Psoas muscle (tissue), 8 donors: ENCODE measurements around the gene PACS2. TPM values are rescaled to one million over a fixed set of nuclear protein-coding genes. Genes with fewer than 3 reads are reported as not detected.
"Not testable (repeated sequence)": the region's sequence is repeated elsewhere in the genome, so short reads cannot be mapped to it uniquely, and the experiment has no call there.

Experiments used
- ATAC-seq, 4 donors: fragments of 200-7000 bp; cut with Tn5 transposase; one replicate each; pipeline ENCODE4 v1.9.1; 2020; ENCODE audit warnings: moderate library complexity in 3 of 4, mild to moderate bottlenecking in 2 of 4
- DNase-seq, 2 donors: peaks; one replicate each; pipeline ENCODE4 v3.0.0-alpha.2; 2020
- H3K27ac ChIP-seq: fragments of 200-600 bp; one replicate; pipeline ENCODE4 v1.8.0; 2022
- H3K27me3 ChIP-seq, 3 donors: fragments of 200-600 bp in 1 of 3; one replicate each; pipeline versions ENCODE4 v1.6.1 to v1.8.0; 2013 to 2022; ENCODE audit warnings: low read length in 2 of 3, mild to moderate bottlenecking in 2 of 3, moderate library complexity in 1 of 3; ENCODE audit not compliant: insufficient read depth in 3 of 3
- H3K36me3 ChIP-seq, 2 donors: fragments of 200-600 bp in 1 of 2; one replicate each; pipeline versions ENCODE4 v1.6.1 to v1.8.0; 2013 to 2022; ENCODE audit warnings: low read depth in 1 of 2, mild to moderate bottlenecking in 1 of 2, moderate library complexity in 1 of 2; ENCODE audit not compliant: insufficient read depth in 1 of 2
- H3K4me1 ChIP-seq: fragments of 200-600 bp; one replicate; pipeline ENCODE4 v1.8.0; 2022
- H3K4me3 ChIP-seq: fragments of 200-600 bp; one replicate; pipeline ENCODE4 v1.8.0; 2022; ENCODE audit warnings: mild to moderate bottlenecking
- H3K9me3 ChIP-seq: fragments of 200-600 bp; one replicate; pipeline ENCODE4 v1.8.0; 2022
- CTCF ChIP-seq: fragments of 200-600 bp; IDR thresholded peaks from one replicate; pipeline ENCODE4 v1.8.0; 2022; ENCODE audit warnings: antibody characterized with exemption
- WGBS, 3 donors: extraction: QIAGEN DNeasy Blood & Tissue Kit; methylation state at CpG; one replicate each; pipeline versions ENCODE4 v1.1.6 to v1.1.7; 2013; 5-methylcytosine and 5-hydroxymethylcytosine counted together
- intact Hi-C, 2 donors: fragments of 100-400 bp; cut with DNase I; formaldehyde crosslinking; loops; one replicate each; pipeline versions ENCODE4 v1.11.0 to v1.14.2; 2022
- polyA plus RNA-seq, 3 donors: library from polyadenylated mRNA; stranded (reverse); fragments of 200-250 nt; gene quantifications; one replicate each; pipeline ENCODE4 v1.2.3, GENCODE V29; 2013
- total RNA-seq, 4 donors: library from RNA; stranded (reverse); fragmentation: NEBNext Ultra II Directional in 2 of 4; extraction: Animal tissue kit (Norgen Biotek cat#: 25700) in 2 of 4; gene quantifications; one replicate each; pipeline versions ENCODE4 v1.2.1 to v1.2.4, GENCODE V29; 2021 to 2023
- donor health status: healthy with polysubstance abuse.
- donor health status: DM: no; HTN: no; CAD: no; lungs with moderate emphysema.
- donor health status: Bipolar disorder and iron deficiency.
- donor health status: healthy.
- donor health status: DM: yes; HTN: yes; CAD: no.
- donor health status: DM: no; HTN: no; CAD: no.
- donor health status: DM: no; HTN: no; CAD: no.
- donor health status: DM: yes; HTN: yes; CAD: no.

The PACS2 gene
- total and polyA plus RNA-seq, 7 donors, result 57.1 to 83.1 (median 72.8) TPM

- H3K27ac ChIP-seq, result peak overlapping the region; percentile 46
- no peaks in the 10 kb centered on the region for H3K27me3 ChIP-seq
- no peaks in the 10 kb centered on the region for H3K9me3 ChIP-seq
- H3K4me1 ChIP-seq, result peaks cover 88% of the 10 kb centered on the region
- ATAC-seq, result no peak
- no peak for DNase-seq
- no peaks in the 10 kb centered on the region for H3K36me3 ChIP-seq
- H3K4me3 ChIP-seq, result no peak overlapping the region
- intact Hi-C loops, result no loop called here
- 57 to 72% (median 68%) methylated on average over 10 to 11 of the region's 11 CpGs for WGBS, 3 donors
- TF ChIP-seq CTCF, result no peak
These were observed 17.9 kb downstream of the PACS2 start for GRCh38 chr14:105332350-105332874.

DNA sequence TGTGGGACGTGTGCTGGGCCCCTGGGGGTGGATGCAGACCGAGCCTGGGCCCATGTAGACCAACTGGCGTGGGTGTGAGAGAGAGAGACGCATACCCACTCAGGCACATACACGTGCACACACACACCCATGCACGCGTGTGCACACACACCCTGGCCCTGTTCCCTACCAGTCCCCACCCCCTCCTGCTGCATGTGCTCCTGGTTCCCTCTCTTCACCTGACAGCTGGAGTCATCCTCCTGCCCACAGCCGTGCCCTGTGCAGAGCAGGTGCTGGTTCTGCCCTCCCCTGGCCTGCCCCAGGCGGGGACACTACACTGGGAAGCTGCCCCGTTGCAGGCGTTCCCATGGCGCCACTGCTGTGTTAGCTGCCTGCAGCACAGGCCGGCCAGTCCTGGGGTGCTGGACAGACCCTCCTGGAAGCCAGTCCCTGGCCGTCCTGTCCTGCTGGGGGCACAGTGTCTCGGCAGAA, 18.5 kb downstream of the PACS2 start:
- Histone ChIP-seq H3K4me3 (no peak overlapping the region), H3K4me1 (peaks cover 88% of the 10 kb centered on the region), H3K27me3 (no peaks in the 10 kb centered on the region), H3K27ac (peak overlapping the region; percentile 46), H3K9me3 (no peaks in the 10 kb centered on the region), H3K36me3 (no peaks in the 10 kb centered on the region)
- intact Hi-C loops, result no loop called here
- 62 to 83% (median 63%) methylated on average over 15 of the region's 15 CpGs for WGBS, 3 donors
- ATAC-seq, result peak in 1 of 4 donors; percentile 40
- no peak for DNase-seq
- no peak for TF ChIP-seq CTCF

DNA sequence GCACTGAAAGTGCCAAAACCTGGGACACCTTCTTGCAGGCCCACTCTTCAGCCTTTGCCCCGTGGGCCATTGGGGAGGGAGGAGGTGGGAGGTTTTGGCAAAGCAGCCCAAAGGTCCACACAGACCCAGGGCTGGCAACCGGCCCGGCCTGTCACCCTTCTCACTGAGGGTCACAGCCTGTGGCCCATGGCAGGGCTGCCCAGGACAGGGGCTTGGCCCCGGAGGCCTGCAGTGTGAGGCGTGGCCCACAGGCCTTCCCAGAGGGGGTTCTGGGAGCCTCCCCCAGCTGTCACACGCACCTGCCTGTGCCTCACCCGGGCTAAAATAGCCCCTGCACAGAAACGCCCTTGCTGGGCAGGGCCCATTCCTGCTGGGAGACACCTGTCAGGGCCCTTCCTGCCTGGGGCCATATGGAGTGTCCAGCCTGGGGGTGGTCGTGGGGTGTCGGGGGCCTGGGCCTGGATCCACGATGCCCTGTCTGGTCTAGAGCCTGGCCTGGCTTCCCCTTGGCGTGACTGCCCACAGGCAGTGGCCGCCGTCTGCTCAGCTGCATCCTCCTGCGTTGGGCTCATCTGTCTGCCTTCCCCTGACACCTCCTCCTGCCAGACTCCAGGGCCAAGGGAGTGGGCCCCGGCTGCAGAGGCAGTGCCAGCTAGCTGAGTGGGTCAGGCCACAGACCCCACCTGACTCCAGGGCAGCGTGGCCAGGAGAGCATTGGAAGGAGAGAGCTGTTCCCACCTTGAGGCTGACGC, 19.2 kb downstream of the PACS2 start:
- no peak for TF ChIP-seq CTCF
- 44 to 56% (median 48%) methylated on average over 17 to 18 of the region's 18 CpGs for WGBS, 3 donors
- Histone ChIP-seq H3K36me3 (no peaks in the 10 kb centered on the region), H3K27ac (peak overlapping the region; percentile 46), H3K4me3 (no peak overlapping the region), H3K27me3 (no peaks in the 10 kb centered on the region), H3K4me1 (peaks cover 86% of the 10 kb centered on the region), H3K9me3 (no peaks in the 10 kb centered on the region)
- peak; percentile 29 to 50 (median 44) for ATAC-seq
- DNase-seq, result no peak
- intact Hi-C loops, result no loop called here

DNA sequence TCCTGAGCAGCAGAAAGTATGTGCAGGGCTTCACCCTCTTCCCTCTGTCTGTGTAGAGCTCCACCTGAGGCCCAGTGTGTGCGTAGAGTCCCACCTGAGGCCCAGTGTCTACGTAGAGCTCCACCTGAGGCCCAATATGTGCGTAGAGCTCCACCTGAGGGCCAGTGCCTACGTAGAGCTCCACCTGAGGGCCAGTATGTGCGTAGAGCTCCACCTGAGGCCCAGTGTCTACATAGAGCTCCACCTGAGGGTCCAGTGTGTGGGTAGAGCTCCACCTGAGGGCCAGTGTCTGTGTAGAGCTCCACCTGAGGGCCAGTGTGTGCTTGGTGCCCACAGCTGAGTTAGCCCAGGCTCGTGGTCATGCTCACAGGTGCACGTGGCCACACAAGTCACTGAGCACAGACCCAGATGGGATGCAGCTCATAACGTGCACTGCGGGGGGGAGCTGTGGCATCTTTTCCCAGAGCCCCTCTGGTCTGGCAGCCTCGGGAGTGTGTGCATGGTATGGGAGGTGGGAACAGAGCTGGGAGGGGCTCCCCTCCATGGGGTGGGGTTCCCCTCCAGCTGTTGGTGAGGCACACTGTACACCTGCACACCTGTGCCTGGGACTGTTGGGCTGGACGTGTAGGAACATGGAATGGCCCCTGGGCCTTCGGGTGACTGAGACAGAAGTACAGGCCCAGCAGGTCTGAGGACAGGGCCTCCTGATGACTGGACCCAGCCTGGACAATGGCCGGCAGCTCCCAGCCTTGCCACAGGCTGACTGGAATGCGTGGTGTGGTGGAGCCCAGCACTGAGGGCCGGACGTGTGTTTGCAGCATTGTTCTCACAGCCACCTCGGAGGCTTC, 20.1 kb downstream of the PACS2 start:
- DNase-seq (peak in 1 of 2 donors; percentile 46), ATAC-seq (no peak)
- Histone ChIP-seq H3K9me3 (no peaks in the 10 kb centered on the region), H3K27ac (peak overlapping the region; percentile 46), H3K27me3 (no peaks in the 10 kb centered on the region), H3K4me1 (peaks cover 78% of the 10 kb centered on the region), H3K36me3 (no peaks in the 10 kb centered on the region), H3K4me3 (no peak overlapping the region)
- no peak for TF ChIP-seq CTCF
- intact Hi-C loops, result no loop called here
- WGBS, 3 donors, result 88 to 96% (median 91%) methylated on average over 16 to 17 of the region's 17 CpGs

DNA sequence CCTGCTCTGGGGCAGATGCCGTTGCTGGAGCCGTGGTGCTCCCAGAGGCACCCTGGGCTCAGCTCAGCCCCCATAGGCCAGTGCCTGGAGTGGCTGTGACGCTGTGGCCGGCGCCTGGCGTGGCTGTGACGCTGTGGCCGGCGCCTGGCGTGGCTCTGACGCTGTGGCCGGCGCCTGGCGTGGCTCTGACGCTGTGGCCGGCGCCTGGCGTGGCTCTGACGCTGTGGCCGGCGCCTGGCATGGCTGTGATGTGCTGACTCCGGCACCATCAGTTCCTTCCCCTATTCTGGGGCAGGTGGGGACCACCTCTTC, 20.6 kb downstream of the PACS2 start:
- H3K36me3 ChIP-seq, DNase-seq, H3K27me3 ChIP-seq, H3K4me3 ChIP-seq, ATAC-seq, intact Hi-C loops, H3K9me3 ChIP-seq: not testable (repeated sequence)
- WGBS, 3 donors, result 94 to 96% (median 95%) methylated on average over 14 to 22 of the region's 22 CpGs
- H3K27ac ChIP-seq, result peak overlapping the region; percentile 41
- H3K4me1 ChIP-seq, result peaks cover 81% of the 10 kb centered on the region
